NCI-H1417 treated with DMSO at 0.1 percent for 48 hours (cell line): Measurements from ENCODE around the gene KAT5.
"Not testable (repeated sequence)": the region's sequence is repeated elsewhere in the genome, so short reads cannot be mapped to it uniquely, and the experiment has no call there.

ENCODE experiments used
- DNase-seq: peaks from one replicate; lab custom pipeline; 2025; lab: John Stamatoyannopoulos, UW

The KAT5 gene

GRCh38 chr11:65744699-65745042, 32.6 kb downstream of the KAT5 start:
- DNase-seq: no peak

GRCh38 chr11:65745049-65745448, 33.0 kb downstream of the KAT5 start:
- DNase-seq: no peak

- DNase-seq: not testable (repeated sequence)
These were observed 50.1 kb downstream of the KAT5 start for GRCh38 chr11:65762169-65762568.

- DNase-seq: not testable (repeated sequence)
These were observed 50.8 kb downstream of the KAT5 start for GRCh38 chr11:65762816-65763215.

GRCh38 chr11:65764434-65764833, 52.4 kb downstream of the KAT5 start:
- DNase-seq: no peak

GRCh38 chr11:65766535-65766934, 54.5 kb downstream of the KAT5 start:
- DNase-seq: no peak

GRCh38 chr11:65767406-65767805, 55.4 kb downstream of the KAT5 start:
- DNase-seq: no peak

- DNase-seq: not testable (repeated sequence)
These were observed 55.8 kb downstream of the KAT5 start for GRCh38 chr11:65767806-65768205.
